Endometrial microvascular endothelial cells (primary cell): ENCODE measurements around the gene THBS2. TPM values are rescaled to one million over a fixed set of nuclear protein-coding genes. Genes with fewer than 3 reads are reported as not detected.
"Not testable (repeated sequence)": the region's sequence is repeated elsewhere in the genome, so short reads cannot be mapped to it uniquely, and the experiment has no call there.

Source experiments
- in situ Hi-C: cut with HindIII; loops from 2 replicates; pipeline ENCODE4 v1.10.0; 2017; ENCODE audit warnings: low sequenced_read_pairs, low pct_unique_long_range_greater_than_20kb; ENCODE audit errors: inconsistent ontology term
- total RNA-seq: library from RNA; depleted of rRNA; stranded (reverse); fragments of >200 nt; gene quantifications from one replicate; pipeline ENCODE4 v1.2.3, GENCODE V29; 2015; ENCODE audit errors: inconsistent ontology term

Gene THBS2
- total RNA-seq, 1 donor from 2014 or later = 4.4 TPM

- in situ Hi-C loops = no loop called here
Measured at GRCh38 chr6:169277619-169278018, 24.0 kb upstream of the THBS2 start.

GRCh38 chr6:169274781-169275180 lies 21.1 kb upstream of the THBS2 start:
- in situ Hi-C loops = no loop called here

- in situ Hi-C loops = no loop called here
Measured at GRCh38 chr6:169273511-169273910, 19.9 kb upstream of the THBS2 start.

GRCh38 chr6:169271877-169272216 lies 18.2 kb upstream of the THBS2 start:
- in situ Hi-C loops = no loop called here

- in situ Hi-C loops = no loop called here
Measured at GRCh38 chr6:169271158-169271876, 17.7 kb upstream of the THBS2 start.

GRCh38 chr6:169270077-169270380 lies 16.4 kb upstream of the THBS2 start:
- in situ Hi-C loops = not testable (repeated sequence)

- in situ Hi-C loops = no loop called here
Measured at GRCh38 chr6:169269180-169270076, 15.8 kb upstream of the THBS2 start.

GRCh38 chr6:169268276-169268675 lies 14.6 kb upstream of the THBS2 start:
- in situ Hi-C loops = no loop called here

GRCh38 chr6:169266746-169267591 lies 13.3 kb upstream of the THBS2 start:
- in situ Hi-C loops = no loop called here

- in situ Hi-C loops = no loop called here
Measured at GRCh38 chr6:169266261-169266660, 12.6 kb upstream of the THBS2 start.

- in situ Hi-C loops = no loop called here
Measured at GRCh38 chr6:169265486-169266131, 12.0 kb upstream of the THBS2 start.

- in situ Hi-C loops = no loop called here
Measured at GRCh38 chr6:169263836-169264608, 10.4 kb upstream of the THBS2 start.

GRCh38 chr6:169263374-169263773 lies 9.7 kb upstream of the THBS2 start:
- in situ Hi-C loops = no loop called here

GRCh38 chr6:169262602-169263001 lies 9.0 kb upstream of the THBS2 start:
- in situ Hi-C loops = not testable (repeated sequence)

GRCh38 chr6:169256518-169256917 lies 2.9 kb upstream of the THBS2 start:
- in situ Hi-C loops = no loop called here

GRCh38 chr6:169256061-169256460 lies 2.4 kb upstream of the THBS2 start:
- in situ Hi-C loops = no loop called here

GRCh38 chr6:169255643-169256042 lies 2.0 kb upstream of the THBS2 start:
- in situ Hi-C loops = no loop called here
